PFSK-1 (cell line): ENCODE measurements around the gene SFXN3.
A peak's percentile ranks its signal among the peaks of the same experiment; 100 is the strongest.

Experiments
- FOXP2 ChIP-seq: optimal IDR thresholded peaks from 2 replicates; pipeline ENCODE3; 2011; ENCODE audit warnings: borderline replicate concordance, control low read depth, inconsistent platforms; ENCODE audit not compliant: insufficient read depth; ENCODE audit errors: extremely low read length, extremely low read depth
- POLR2AphosphoS5 ChIP-seq: IDR thresholded peaks from 2 replicates; pipeline ENCODE4 v1.6.1; 2012; ENCODE audit warnings: low read depth, mild to moderate bottlenecking, control low read depth, low read length, moderate library complexity
- SIN3A ChIP-seq: IDR thresholded peaks from 2 replicates; pipeline ENCODE4 v1.6.1; 2012; ENCODE audit warnings: mild to moderate bottlenecking, low read length, moderate library complexity, borderline replicate concordance; ENCODE audit not compliant: insufficient read depth
- TAF1 ChIP-seq: IDR thresholded peaks from 2 replicates; pipeline ENCODE4 v1.6.1; 2012; ENCODE audit warnings: low read length, control low read depth, borderline replicate concordance; ENCODE audit not compliant: insufficient read depth
- TF ChIP-seq, protein P1 (sequence below), 2 experiments: IDR thresholded peaks; 2 replicates each; pipeline versions ENCODE4 v1.6.1 to v1.8.0; 2011 to 2012; ENCODE audit warnings: low read depth in 2 of 2, low read length in 2 of 2, control low read depth in 1 of 2, inconsistent platforms in 1 of 2, mild to moderate bottlenecking in 1 of 2, moderate library complexity in 1 of 2; ENCODE audit not compliant: insufficient read depth in 1 of 2

The SFXN3 gene

DNA sequence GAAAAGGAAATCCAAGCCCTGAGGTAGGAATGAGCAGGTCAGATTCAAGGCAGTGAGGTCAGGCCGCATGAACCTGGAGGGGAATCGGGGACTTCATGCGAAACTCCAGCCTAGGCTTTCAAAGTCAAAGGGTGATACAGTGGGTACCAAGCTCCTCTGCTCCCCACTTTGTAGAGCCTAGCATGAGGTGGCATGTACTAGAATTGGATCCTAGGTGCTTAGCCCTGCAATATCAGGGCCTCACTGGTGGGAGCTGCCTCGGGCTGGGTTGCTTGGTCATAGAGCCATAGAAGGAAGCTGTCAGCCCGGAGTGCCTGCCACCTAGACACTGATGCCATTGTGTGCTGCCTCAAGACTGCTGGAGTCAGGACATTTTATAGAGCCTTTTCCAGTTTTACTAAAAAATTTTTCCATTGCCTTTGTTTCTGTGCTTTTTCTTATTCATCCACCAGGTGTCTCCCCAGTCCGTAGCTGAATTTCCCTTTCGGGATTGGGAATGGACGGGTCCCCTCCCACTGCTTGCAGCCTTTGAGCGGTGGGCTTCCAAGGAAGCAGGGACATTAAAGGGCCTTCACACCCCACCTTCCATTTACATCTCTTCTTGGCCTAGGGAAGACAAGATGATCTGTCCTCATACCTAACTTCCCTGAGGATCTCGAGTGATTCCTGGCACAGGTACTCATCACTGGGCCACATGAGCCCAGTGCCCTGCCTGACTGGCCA, 36.9 kb upstream of the SFXN3 start:
- TF ChIP-seq FOXP2 (no peak), SIN3A (no peak), TAF1 (no peak), POLR2AphosphoS5 (no peak; the same call in 1 of the 2 replicates)
- TF ChIP-seq, protein P1, sequence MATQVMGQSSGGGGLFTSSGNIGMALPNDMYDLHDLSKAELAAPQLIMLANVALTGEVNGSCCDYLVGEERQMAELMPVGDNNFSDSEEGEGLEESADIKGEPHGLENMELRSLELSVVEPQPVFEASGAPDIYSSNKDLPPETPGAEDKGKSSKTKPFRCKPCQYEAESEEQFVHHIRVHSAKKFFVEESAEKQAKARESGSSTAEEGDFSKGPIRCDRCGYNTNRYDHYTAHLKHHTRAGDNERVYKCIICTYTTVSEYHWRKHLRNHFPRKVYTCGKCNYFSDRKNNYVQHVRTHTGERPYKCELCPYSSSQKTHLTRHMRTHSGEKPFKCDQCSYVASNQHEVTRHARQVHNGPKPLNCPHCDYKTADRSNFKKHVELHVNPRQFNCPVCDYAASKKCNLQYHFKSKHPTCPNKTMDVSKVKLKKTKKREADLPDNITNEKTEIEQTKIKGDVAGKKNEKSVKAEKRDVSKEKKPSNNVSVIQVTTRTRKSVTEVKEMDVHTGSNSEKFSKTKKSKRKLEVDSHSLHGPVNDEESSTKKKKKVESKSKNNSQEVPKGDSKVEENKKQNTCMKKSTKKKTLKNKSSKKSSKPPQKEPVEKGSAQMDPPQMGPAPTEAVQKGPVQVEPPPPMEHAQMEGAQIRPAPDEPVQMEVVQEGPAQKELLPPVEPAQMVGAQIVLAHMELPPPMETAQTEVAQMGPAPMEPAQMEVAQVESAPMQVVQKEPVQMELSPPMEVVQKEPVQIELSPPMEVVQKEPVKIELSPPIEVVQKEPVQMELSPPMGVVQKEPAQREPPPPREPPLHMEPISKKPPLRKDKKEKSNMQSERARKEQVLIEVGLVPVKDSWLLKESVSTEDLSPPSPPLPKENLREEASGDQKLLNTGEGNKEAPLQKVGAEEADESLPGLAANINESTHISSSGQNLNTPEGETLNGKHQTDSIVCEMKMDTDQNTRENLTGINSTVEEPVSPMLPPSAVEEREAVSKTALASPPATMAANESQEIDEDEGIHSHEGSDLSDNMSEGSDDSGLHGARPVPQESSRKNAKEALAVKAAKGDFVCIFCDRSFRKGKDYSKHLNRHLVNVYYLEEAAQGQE (IDR thresholded peaks at IDR 0.05; ENCODE audit: insufficient read depth in 1 of 2, low read depth in 2 of 2, low read length in 2 of 2): no peak

DNA sequence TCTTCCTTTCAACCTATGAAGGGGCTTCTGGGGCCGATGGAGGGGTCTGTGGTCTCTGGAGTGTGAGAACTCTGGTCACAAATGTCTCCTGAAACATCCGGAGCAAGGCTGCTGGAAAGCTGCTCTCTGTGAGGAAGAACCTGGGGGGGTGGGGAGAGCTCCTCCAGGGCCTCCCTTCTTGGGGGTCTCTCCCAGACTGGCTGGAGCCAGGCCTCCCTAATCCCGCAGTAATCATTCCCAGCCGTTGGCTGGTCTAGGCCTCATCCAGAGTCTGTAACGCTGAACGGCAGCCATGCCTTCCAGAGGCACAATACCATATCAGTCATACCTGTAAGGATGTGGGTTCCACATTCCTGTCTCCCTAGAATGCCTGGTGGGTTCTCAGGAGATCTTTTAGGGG, 35.9 kb upstream of the SFXN3 start:
- no peak for TF ChIP-seq POLR2AphosphoS5
- TF ChIP-seq SIN3A: no peak
- no peak for TF ChIP-seq FOXP2
- TF ChIP-seq, protein P1 (IDR thresholded peaks at IDR 0.05; ENCODE audit: insufficient read depth in 1 of 2, low read depth in 2 of 2, low read length in 2 of 2): no peak
- no peak for TF ChIP-seq TAF1

DNA sequence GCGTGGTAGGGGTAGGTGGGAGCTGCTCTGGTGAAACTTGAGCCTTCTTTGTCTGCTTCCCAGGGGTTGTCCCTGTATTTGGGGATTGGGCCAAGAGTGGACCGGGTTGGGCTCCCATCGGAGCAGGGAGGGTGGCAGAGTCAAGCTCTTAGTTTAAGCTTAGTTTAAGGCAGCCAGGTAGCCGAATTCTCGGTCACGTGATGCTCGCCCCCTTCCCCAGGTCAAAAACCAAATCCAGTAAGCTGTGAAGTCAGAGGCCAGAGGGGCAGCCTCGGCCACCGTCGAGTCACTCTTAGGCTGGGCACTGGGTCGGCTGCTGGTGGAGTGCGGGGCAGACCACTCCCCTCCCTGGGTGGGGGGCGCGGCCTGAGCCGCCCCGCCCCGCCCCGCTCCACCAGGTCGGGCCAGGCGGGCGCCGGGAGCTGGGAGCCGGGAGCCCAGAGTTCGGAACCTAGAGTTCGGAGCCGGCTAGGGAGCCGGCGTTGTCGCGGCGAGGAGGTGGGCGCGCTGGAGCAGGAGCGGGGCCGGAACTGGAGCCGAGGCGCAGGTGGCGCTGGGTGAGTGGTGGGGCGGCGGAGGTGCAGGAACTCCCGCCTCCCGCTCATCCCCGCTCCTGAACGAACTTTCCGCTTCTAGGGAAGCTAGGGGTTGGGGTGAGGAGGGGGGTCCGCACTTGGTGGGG, 34.2 kb upstream of the SFXN3 start:
- TF ChIP-seq TAF1 (no peak), POLR2AphosphoS5 (peak; percentile 62)
- TF ChIP-seq, protein P1 (IDR thresholded peaks at IDR 0.05; ENCODE audit: insufficient read depth in 1 of 2, low read depth in 2 of 2, low read length in 2 of 2): 0 out of 4 replicates have a peak, but pooled peaks of 1 of the 2 experiments have one; percentile 10

DNA sequence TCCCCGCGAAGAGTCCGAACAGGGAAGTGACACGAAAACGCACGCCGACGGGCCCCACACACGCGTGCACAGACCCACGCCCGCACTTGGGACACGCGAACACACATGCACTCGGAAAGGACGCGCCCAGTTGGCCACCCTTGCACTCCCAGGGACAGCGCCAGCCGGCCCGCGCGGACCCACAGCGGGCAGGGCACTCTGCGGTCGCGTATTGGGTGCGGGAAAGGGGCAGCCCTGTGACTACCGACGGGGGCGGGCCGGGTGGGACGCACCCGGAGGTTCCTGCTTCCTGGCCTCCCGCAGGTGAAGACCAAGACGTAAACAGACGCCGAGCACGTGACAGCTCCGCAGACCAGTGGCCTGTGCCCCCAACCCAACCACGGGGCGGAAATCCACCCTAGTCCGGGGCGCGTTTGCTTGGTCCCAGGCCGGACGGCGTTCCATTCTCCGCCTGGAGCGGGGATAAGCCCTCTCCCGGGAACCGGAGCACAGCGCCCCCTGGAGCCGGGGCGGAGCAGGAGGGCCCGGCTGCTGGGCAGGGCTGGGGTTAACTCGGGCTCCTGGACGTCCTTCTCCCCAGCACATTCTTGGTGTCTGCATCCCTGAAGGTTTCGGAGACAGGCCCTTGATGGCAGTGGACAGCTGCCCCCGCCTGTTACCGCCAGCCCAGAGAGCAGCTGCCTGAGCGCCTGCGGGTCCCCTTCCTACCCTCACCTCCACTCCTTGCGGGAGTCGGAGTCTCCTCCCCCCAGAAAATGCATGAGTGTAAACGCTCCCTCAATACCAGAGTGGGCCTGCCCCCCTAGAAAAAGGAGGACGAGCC, 33.5 kb upstream of the SFXN3 start:
- TF ChIP-seq, protein P1 (IDR thresholded peaks at IDR 0.05; ENCODE audit: insufficient read depth in 1 of 2, low read depth in 2 of 2, low read length in 2 of 2): no peak
- TF ChIP-seq SIN3A: no peak
- TF ChIP-seq FOXP2: no peak
- TF ChIP-seq TAF1: no peak
- no peak for TF ChIP-seq POLR2AphosphoS5
